Keratinocyte (primary cell): Measurements from ENCODE around the gene SLC44A5. TPM values are rescaled to one million over a fixed set of nuclear protein-coding genes. Genes with fewer than 3 reads are reported as not detected.

ENCODE experiments used
- DNase-seq: peaks from one replicate; pipeline ENCODE4 v3.0.0-alpha.2; 2011; ENCODE audit warnings: low read depth, missing footprints, low spot score
- FAIRE-seq: peaks from 2 replicates; lab custom pipeline; 2011; peaks lifted over from hg19 to GRCh38; lab: Jason Lieb, UNC
- H2AFZ ChIP-seq: 2 replicates; pipeline ENCODE4 v1.6.0; 2012; ENCODE audit warnings: low read length, control low read depth, inconsistent platforms; ENCODE audit not compliant: control insufficient read depth
- H3K27ac ChIP-seq: 2 replicates; pipeline ENCODE4 v1.5.1; 2011; ENCODE audit warnings: low read length; ENCODE audit not compliant: control insufficient read depth, insufficient read depth
- H3K27me3 ChIP-seq: 3 replicates; pipeline ENCODE4 v1.6.0; 2011; ENCODE audit warnings: low read length; ENCODE audit not compliant: control insufficient read depth, insufficient read depth; ENCODE audit errors: extremely low read depth
- H3K36me3 ChIP-seq, 2 experiments: 2 replicates in 1 of 2; 3 replicates in 1 of 2; pipeline ENCODE4 v1.5.1; 2011; ENCODE audit warnings: low read length in 2 of 2, mild to moderate bottlenecking in 1 of 2; ENCODE audit not compliant: control insufficient read depth in 2 of 2, insufficient read depth in 2 of 2; ENCODE audit errors: extremely low read depth in 1 of 2
- H3K4me1 ChIP-seq: 3 replicates; pipeline ENCODE4 v1.5.1; 2011; ENCODE audit warnings: low read length; ENCODE audit not compliant: control insufficient read depth, insufficient read depth; ENCODE audit errors: extremely low read depth
- H3K4me2 ChIP-seq: 3 replicates; pipeline ENCODE4 v1.6.0; 2011; ENCODE audit warnings: low read depth, low read length; ENCODE audit not compliant: control insufficient read depth, insufficient read depth; ENCODE audit errors: extremely low read depth
- H3K4me3 ChIP-seq, 3 experiments: fragments of 200-600 bp in 1 of 3; sonication (generic) in 1 of 3; 2 replicates in 2 of 3; 3 replicates in 1 of 3; pipeline ENCODE4 v1.5.1; 2011 to 2016; ENCODE audit warnings: low read length in 3 of 3, mild to moderate bottlenecking in 3 of 3, control low read depth in 2 of 3, inconsistent platforms in 1 of 3, low read depth in 1 of 3, mixed read lengths in 1 of 3, mixed run types in 1 of 3, moderate library complexity in 1 of 3; ENCODE audit not compliant: control insufficient read depth in 2 of 3, insufficient read depth in 2 of 3; ENCODE audit errors: extremely low read depth in 1 of 3
- H3K79me2 ChIP-seq: 2 replicates; pipeline ENCODE4 v1.6.0; 2012; ENCODE audit warnings: low read length; ENCODE audit not compliant: control insufficient read depth, insufficient read depth
- H3K9ac ChIP-seq: 3 replicates; pipeline ENCODE4 v1.6.0; 2011; ENCODE audit warnings: low read length; ENCODE audit not compliant: control insufficient read depth, insufficient read depth; ENCODE audit errors: extremely low read depth
- H3K9me1 ChIP-seq: 3 replicates; pipeline ENCODE4 v1.6.0; 2011; ENCODE audit warnings: low read length; ENCODE audit not compliant: control insufficient read depth, insufficient read depth; ENCODE audit errors: extremely low read depth
- H3K9me3 ChIP-seq: 2 replicates; pipeline ENCODE4 v1.5.1; 2012; ENCODE audit warnings: low read depth, low read length; ENCODE audit not compliant: control insufficient read depth
- H4K20me1 ChIP-seq: 3 replicates; pipeline ENCODE4 v1.6.0; 2011; ENCODE audit warnings: low read length; ENCODE audit not compliant: control insufficient read depth, insufficient read depth; ENCODE audit errors: extremely low read depth
- CTCF ChIP-seq, 3 experiments: IDR thresholded peaks in 1 of 3; conservative IDR thresholded peaks in 1 of 3; optimal IDR thresholded peaks in 1 of 3; 2 replicates in 2 of 3; 3 replicates in 1 of 3; pipeline versions ENCODE3 to v1.5.1; 2011; ENCODE audit warnings: low read length in 3 of 3, mild to moderate bottlenecking in 3 of 3, moderate library complexity in 2 of 3, control low read depth in 1 of 3, inconsistent platforms in 1 of 3; ENCODE audit not compliant: insufficient read depth in 2 of 3; ENCODE audit errors: extremely low read depth in 1 of 3
- EZH2 ChIP-seq: IDR thresholded peaks from one replicate; pipeline ENCODE4 v1.6.1; 2012; ENCODE audit warnings: inconsistent platforms, mild to moderate bottlenecking, low read length, moderate library complexity
- dilution Hi-C: fragments of 300-500 bp; cut with MboI; formaldehyde crosslinking; loops from one replicate; pipeline ENCODE4 v1.7.0; 2020; ENCODE audit warnings: low sequenced_read_pairs; ENCODE audit not compliant: extremely low pct_ligation_motif_present
- polyA plus RNA-seq, 5 experiments: library from polyadenylated mRNA; depleted of rRNA in 3 of 5; stranded (reverse) in 3 of 5; stranded (forward) in 1 of 5; unstranded in 1 of 5; fragments of >200 nt; gene quantifications; 1 replicate in 1 of 5; 2 replicates in 3 of 5; 3 replicates in 1 of 5; pipeline versions ENCODE4 v1.2.1 to v1.2.3, GENCODE V29; 2011 to 2012; ENCODE audit warnings: missing spikeins in 2 of 5, low read depth in 1 of 5, low replicate concordance in 1 of 5

Gene SLC44A5
- polyA plus RNA-seq, 1 donor (not counting 4 experiments of a cell fraction or from before 2014, with no cell fraction given): 0.72 TPM

GRCh38 chr1:75214017-75214416, 396.9 kb downstream of the SLC44A5 start:
- Histone ChIP-seq H3K9ac (no peak overlapping the region), H3K4me2 (no peak overlapping the region), H3K4me3 (no peak overlapping the region), H4K20me1 (no peaks in the 10 kb centered on the region), H3K27ac (no peak overlapping the region), H3K79me2 (no peaks in the 10 kb centered on the region), H2AFZ (no peak overlapping the region), H3K36me3 (no peaks in the 10 kb centered on the region), H3K27me3 (no peaks in the 10 kb centered on the region), H3K9me3 (no peaks in the 10 kb centered on the region), H3K9me1 (no peaks in the 10 kb centered on the region), H3K4me1 (no peaks in the 10 kb centered on the region)
- no peak for TF ChIP-seq EZH2
- TF ChIP-seq CTCF (optimal IDR thresholded peaks at IDR 0.05 in 1 of 3, IDR thresholded peaks at IDR 0.05 in 1 of 3, conservative IDR thresholded peaks at IDR 0.05 in 1 of 3; ENCODE audit: extremely low read depth in 1 of 3, insufficient read depth in 2 of 3, low read length in 3 of 3): no peak
- dilution Hi-C loops: no loop called here
- DNase-seq (no peak), FAIRE-seq (no peak)

- no peak for FAIRE-seq
- H3K79me2 ChIP-seq: no peaks in the 10 kb centered on the region
- dilution Hi-C loops: no loop called here
Observed at GRCh38 chr1:75211648-75212047, 399.3 kb downstream of the SLC44A5 start.

More at GRCh38 chr1:75211648-75212047, 399.3 kb downstream of the SLC44A5 start:
- DNase-seq: no peak
- Histone ChIP-seq H3K27me3 (no peaks in the 10 kb centered on the region), H3K9ac (no peak overlapping the region), H3K4me3 (no peak overlapping the region), H3K9me1 (no peaks in the 10 kb centered on the region), H4K20me1 (no peaks in the 10 kb centered on the region), H3K36me3 (no peaks in the 10 kb centered on the region), H2AFZ (no peak overlapping the region), H3K4me2 (no peak overlapping the region), H3K27ac (no peak overlapping the region), H3K9me3 (no peaks in the 10 kb centered on the region), H3K4me1 (no peaks in the 10 kb centered on the region)
- no peak for TF ChIP-seq EZH2
- TF ChIP-seq CTCF (optimal IDR thresholded peaks at IDR 0.05 in 1 of 3, IDR thresholded peaks at IDR 0.05 in 1 of 3, conservative IDR thresholded peaks at IDR 0.05 in 1 of 3; ENCODE audit: extremely low read depth in 1 of 3, insufficient read depth in 2 of 3, low read length in 3 of 3): no peak
